Neuron (in vitro differentiated cells): Measurements from ENCODE around the gene ZDHHC7.

ENCODE experiments used
- H2AFZ ChIP-seq: one replicate; pipeline ENCODE4 v1.6.1; 2013; ENCODE audit warnings: low read depth, mild to moderate bottlenecking, inconsistent platforms, low read length, moderate library complexity
- H3K27me3 ChIP-seq: one replicate; pipeline ENCODE4 v1.6.1; 2013; ENCODE audit warnings: low read length; ENCODE audit not compliant: insufficient read depth
- H3K36me3 ChIP-seq: one replicate; pipeline ENCODE4 v1.6.1; 2013; ENCODE audit warnings: low read length; ENCODE audit not compliant: insufficient read depth
- H3K4me1 ChIP-seq: one replicate; pipeline ENCODE4 v1.6.1; 2013; ENCODE audit warnings: low read length; ENCODE audit not compliant: insufficient read depth
- H3K4me3 ChIP-seq: 2 replicates; pipeline ENCODE4 v1.5.1; 2013; ENCODE audit warnings: mild to moderate bottlenecking, low read length, moderate library complexity
- H3K9me3 ChIP-seq: one replicate; pipeline ENCODE4 v1.6.1; 2013; ENCODE audit warnings: low read length

The ZDHHC7 gene

DNA sequence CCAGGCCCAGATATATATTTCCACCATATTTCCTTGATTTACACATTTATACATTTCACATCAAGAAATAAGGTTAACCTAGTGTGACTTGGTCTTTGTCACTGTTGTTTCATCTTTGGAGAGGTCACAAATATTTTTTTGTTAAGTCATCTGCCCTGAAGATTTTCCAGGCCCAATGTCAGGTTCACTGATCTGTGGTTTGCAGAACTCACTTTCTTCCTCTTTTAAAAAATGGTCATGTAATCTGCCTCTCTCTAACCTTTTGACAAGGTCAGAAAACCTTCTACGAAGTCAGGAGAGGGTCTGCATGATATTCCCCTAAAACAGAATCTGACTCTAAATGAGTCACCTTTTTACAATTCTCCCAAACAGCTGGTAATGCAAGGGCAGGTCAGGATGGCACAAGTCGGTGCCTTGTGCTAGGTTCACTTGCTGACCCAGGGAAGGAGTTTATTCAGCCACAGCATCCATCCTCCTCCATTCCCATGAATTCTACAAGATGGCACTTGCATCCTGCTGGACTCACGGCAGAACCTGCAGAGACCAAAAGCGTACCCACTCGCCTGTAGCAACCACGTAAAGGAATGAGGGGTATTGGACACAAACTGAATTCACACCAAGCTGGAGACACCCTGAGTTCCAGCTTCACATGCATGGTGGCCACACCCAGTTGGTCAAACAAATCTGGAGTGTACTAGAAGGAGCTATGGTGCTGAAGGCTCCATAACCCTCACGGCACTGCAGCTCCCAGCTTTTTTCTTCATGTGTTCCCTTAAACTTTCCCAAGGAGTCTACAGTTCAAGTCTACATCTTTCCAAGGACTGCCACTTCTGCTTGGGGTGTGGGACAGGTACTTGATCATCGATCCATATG, 14.7 kb upstream of the ZDHHC7 start:
- no peaks in the 10 kb centered on the region for H3K36me3 ChIP-seq
- H3K9me3 ChIP-seq: no peaks in the 10 kb centered on the region
- no peak overlapping the region for H3K4me3 ChIP-seq
- no peaks in the 10 kb centered on the region for H3K27me3 ChIP-seq
- H3K4me1 ChIP-seq: peaks cover 19% of the 10 kb centered on the region
- no peak overlapping the region for H2AFZ ChIP-seq

DNA sequence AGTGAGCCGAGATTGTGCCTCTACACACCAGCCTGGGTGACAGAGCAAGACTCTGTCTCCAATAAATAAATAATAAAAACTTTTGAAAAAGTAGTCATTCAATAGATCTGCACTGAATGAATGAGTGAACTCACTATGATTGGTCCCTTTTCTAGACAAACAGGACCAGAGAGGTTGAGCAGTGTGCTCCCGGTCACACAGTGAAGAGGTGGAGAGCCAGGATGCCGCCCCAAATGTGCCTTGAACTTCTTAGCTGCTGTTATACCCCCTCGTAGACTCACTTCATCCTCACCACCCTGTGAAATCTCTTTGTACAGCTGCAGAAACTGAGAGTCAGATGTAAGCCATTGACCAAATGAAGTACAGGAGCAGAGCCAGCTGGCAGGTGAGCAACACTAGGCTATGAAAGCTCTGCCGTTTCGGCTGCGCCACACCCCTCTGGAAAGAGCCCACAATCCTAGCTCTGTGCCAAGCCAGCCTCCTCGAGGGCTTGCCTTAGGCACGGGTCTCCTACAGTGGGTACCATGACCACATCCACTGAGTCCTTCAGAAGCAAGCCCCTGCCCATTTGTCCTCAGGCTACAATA, 8.4 kb upstream of the ZDHHC7 start:
- H2AFZ ChIP-seq: no peak overlapping the region
- H3K36me3 ChIP-seq: no peaks in the 10 kb centered on the region
- H3K27me3 ChIP-seq: no peaks in the 10 kb centered on the region
- H3K4me1 ChIP-seq: no peaks in the 10 kb centered on the region
- H3K9me3 ChIP-seq: no peaks in the 10 kb centered on the region
- H3K4me3 ChIP-seq: no peak overlapping the region

GRCh38 chr16:85018529-85019236, 7.3 kb upstream of the ZDHHC7 start:
- Histone ChIP-seq H3K36me3 (no peaks in the 10 kb centered on the region), H3K27me3 (no peaks in the 10 kb centered on the region), H3K4me3 (no peak overlapping the region), H3K4me1 (no peaks in the 10 kb centered on the region), H3K9me3 (no peaks in the 10 kb centered on the region), H2AFZ (no peak overlapping the region)

GRCh38 chr16:85017633-85018032, 6.3 kb upstream of the ZDHHC7 start:
- Histone ChIP-seq H3K4me1 (no peaks in the 10 kb centered on the region), H3K9me3 (no peaks in the 10 kb centered on the region), H3K36me3 (no peaks in the 10 kb centered on the region), H3K27me3 (no peaks in the 10 kb centered on the region), H2AFZ (no peak overlapping the region), H3K4me3 (no peak overlapping the region)

GRCh38 chr16:85017151-85017550, 5.8 kb upstream of the ZDHHC7 start:
- Histone ChIP-seq H3K9me3 (no peaks in the 10 kb centered on the region), H3K36me3 (no peaks in the 10 kb centered on the region), H2AFZ (no peak overlapping the region), H3K4me1 (no peaks in the 10 kb centered on the region), H3K27me3 (no peaks in the 10 kb centered on the region), H3K4me3 (no peak overlapping the region)

GRCh38 chr16:85015481-85016187, 4.3 kb upstream of the ZDHHC7 start:
- peaks cover 4% of the 10 kb centered on the region for H3K4me1 ChIP-seq
- no peaks in the 10 kb centered on the region for H3K9me3 ChIP-seq
- H3K36me3 ChIP-seq: no peaks in the 10 kb centered on the region
- H3K4me3 ChIP-seq: no peak overlapping the region
- no peak overlapping the region for H2AFZ ChIP-seq
- H3K27me3 ChIP-seq: no peaks in the 10 kb centered on the region

- no peaks in the 10 kb centered on the region for H3K36me3 ChIP-seq
- no peak overlapping the region for H2AFZ ChIP-seq
- peaks cover 10% of the 10 kb centered on the region for H3K4me1 ChIP-seq
- no peaks in the 10 kb centered on the region for H3K27me3 ChIP-seq
- no peak overlapping the region for H3K4me3 ChIP-seq
- no peaks in the 10 kb centered on the region for H3K9me3 ChIP-seq
Measured at GRCh38 chr16:85014311-85014710, 3.0 kb upstream of the ZDHHC7 start.

- H3K4me1 ChIP-seq: peaks cover 10% of the 10 kb centered on the region
- H2AFZ ChIP-seq: peak overlapping the region; percentile 69
- no peaks in the 10 kb centered on the region for H3K36me3 ChIP-seq
- peak overlapping the region; percentile 87 for H3K4me3 ChIP-seq
- H3K9me3 ChIP-seq: no peaks in the 10 kb centered on the region
- H3K27me3 ChIP-seq: no peaks in the 10 kb centered on the region
Measured at GRCh38 chr16:85011846-85012284, 530 bp upstream of the ZDHHC7 start.

DNA sequence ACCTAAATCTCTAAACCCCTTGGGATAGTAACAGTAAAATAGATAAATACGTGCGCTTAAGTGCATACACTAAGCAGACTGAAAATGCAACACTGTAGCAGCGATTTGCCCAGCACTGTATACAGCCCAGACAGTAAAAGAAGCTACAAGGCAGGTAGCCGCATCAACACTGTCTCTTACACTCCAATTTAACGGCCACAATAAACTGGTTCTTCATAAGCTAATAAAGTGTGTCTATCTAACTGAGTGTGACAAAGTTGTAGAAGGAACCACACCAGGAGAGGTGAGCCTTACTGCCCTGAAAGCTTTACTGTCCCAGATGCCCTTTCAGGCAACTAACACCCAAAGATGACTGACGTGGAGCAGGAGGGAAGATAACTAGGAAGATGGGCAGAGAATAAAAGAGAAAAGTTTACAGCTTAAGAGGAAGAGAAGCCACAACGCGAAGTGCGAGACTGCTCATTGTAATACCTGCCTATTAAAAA, 847 bp downstream of the ZDHHC7 start:
- Histone ChIP-seq H3K27me3 (no peaks in the 10 kb centered on the region), H3K9me3 (no peaks in the 10 kb centered on the region), H3K36me3 (no peaks in the 10 kb centered on the region), H2AFZ (peak overlapping the region; percentile 69), H3K4me1 (peaks cover 10% of the 10 kb centered on the region), H3K4me3 (peak overlapping the region; percentile 87)

DNA sequence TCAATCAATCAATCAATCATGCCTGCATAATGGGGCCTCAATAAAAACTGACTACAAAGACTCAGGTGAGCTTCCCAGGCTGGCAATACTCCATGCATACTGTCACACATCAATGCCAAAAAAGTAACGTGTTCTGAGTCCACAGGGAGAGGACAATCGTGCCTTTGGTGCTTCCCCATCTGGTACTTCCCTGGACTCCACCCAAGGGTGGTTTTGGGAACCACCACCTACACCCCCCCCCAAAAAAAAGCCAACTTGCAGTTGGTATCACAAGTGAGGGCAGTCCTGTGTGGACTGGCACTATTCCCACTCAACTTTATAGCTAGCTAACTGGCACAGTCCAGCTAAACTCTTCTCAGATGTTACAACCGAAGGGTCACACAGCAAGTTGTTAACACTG, 3.1 kb downstream of the ZDHHC7 start:
- Histone ChIP-seq H3K36me3 (no peaks in the 10 kb centered on the region), H3K4me1 (peaks cover 10% of the 10 kb centered on the region), H3K4me3 (no peak overlapping the region), H2AFZ (no peak overlapping the region), H3K9me3 (no peaks in the 10 kb centered on the region), H3K27me3 (no peaks in the 10 kb centered on the region)

- no peaks in the 10 kb centered on the region for H3K9me3 ChIP-seq
- no peak overlapping the region for H2AFZ ChIP-seq
- H3K4me3 ChIP-seq: no peak overlapping the region
- H3K4me1 ChIP-seq: peaks cover 10% of the 10 kb centered on the region
- no peaks in the 10 kb centered on the region for H3K27me3 ChIP-seq
- H3K36me3 ChIP-seq: no peaks in the 10 kb centered on the region
Measured at GRCh38 chr16:85007496-85008214, 3.7 kb downstream of the ZDHHC7 start.

GRCh38 chr16:85006639-85007038, 4.7 kb downstream of the ZDHHC7 start:
- no peak overlapping the region for H2AFZ ChIP-seq
- no peaks in the 10 kb centered on the region for H3K27me3 ChIP-seq
- H3K4me3 ChIP-seq: no peak overlapping the region
- H3K9me3 ChIP-seq: no peaks in the 10 kb centered on the region
- no peaks in the 10 kb centered on the region for H3K36me3 ChIP-seq
- peaks cover 7% of the 10 kb centered on the region for H3K4me1 ChIP-seq
